GM15510 (cell line): Measurements from ENCODE around the gene VPS8.

ENCODE experiments used
- POLR2A ChIP-seq: IDR thresholded peaks from 3 replicates; pipeline ENCODE4 v1.6.1; 2011; ENCODE audit warnings: borderline replicate concordance; ENCODE audit not compliant: insufficient read length; ENCODE audit errors: extremely low read depth

VPS8 gene

GRCh38 chr3:184942735-184943134 is 130.8 kb downstream of the VPS8 start:
- no peak for TF ChIP-seq POLR2A

- TF ChIP-seq POLR2A, result no peak
These were observed 132.3 kb downstream of the VPS8 start for GRCh38 chr3:184944241-184944640.

DNA sequence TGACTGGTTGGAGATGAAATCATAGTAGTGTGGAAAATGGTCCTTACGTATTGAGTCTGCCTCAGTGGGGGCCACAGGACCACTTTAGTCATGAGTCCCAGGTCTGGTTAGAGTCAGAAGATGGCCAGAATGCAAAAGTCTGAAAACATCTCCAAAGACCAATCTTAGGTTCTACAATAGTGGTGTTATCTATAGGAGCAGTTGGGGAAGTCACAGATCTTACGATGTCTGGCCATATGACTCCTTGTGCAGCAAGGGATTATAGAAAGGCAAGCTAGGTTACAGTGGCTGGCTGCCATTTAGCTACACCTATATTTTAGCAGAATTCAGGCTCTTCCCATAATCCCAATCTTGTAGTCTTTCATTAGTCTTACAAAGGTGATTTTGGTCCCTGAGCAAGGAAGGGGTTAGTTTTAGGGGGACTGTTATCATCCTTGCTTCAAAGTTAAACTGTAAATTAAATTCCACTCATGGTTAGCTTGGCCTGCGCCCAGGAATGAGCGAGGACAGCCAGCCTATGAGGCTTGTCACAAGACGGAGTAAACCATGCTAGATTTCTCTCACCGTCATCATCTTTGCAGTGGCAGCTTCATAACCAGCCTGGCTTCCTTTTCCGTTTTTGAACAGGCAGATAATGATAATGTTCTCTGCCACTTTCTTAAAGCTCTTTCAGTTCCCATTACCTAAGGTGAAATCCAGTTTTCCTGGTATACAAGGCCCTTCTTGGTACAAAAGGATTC is 134.1 kb downstream of the VPS8 start:
- TF ChIP-seq POLR2A, result no peak

GRCh38 chr3:184946917-184947316 is 135.0 kb downstream of the VPS8 start:
- TF ChIP-seq POLR2A, result no peak

DNA sequence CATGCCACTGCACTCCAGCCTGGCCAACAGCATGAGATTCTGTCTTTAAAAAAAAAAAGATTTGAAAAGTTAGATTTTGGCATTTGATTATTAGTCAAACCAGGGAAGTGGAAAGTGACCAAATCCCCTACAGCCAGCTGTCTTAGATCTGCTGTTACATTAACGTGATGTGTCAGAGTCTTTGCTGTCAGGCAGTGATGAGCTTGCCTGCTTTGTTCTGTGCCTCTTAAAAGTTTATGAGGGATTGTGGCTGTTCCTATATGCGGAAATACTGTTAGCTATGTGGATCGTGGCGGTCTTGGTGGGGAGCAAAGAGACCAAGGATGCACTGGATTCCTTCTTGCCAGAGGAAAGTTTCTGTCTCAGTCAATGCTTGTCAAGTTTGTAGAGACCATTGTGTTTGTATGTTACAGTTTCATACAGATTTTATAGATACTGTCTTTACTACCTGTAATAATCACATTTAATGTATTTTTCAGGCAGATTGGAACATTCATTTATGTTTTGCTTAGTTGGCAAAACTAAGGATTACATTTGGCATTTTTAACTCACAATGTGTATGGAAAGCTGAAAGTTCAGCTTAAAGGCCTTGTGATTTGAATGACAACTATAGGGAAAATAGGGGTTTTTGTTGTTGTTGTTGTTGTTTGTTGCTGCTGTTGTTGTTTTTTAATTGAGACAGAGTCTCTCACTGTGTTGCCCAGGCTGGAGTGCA is 137.4 kb downstream of the VPS8 start:
- no peak for TF ChIP-seq POLR2A

GRCh38 chr3:184952671-184953070 is 140.7 kb downstream of the VPS8 start:
- no peak for TF ChIP-seq POLR2A

- no peak for TF ChIP-seq POLR2A
These were observed 141.4 kb downstream of the VPS8 start for GRCh38 chr3:184953401-184953800.

GRCh38 chr3:184954251-184954650 is 142.3 kb downstream of the VPS8 start:
- TF ChIP-seq POLR2A, result no peak

GRCh38 chr3:184965639-184966430 is 153.9 kb downstream of the VPS8 start:
- TF ChIP-seq POLR2A, result no peak

DNA sequence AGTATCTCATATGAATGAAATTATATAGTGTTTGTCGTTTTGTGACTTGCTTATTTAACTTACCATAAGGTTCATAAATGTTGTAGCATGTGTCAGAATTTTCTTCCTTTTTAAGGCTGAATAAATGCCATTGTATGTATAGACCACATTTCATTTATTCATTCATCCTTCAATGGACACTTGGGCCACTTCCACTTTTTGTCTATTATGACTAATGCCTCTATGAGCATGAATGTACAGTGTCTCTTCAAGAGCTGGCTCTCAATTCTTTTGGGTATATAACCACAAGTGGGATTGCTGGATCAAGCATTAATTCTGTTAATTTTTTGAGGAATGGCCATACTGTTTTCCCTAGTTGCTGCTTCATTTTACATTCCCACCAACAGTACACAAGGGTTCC is 156.1 kb downstream of the VPS8 start:
- TF ChIP-seq POLR2A, result no peak

- TF ChIP-seq POLR2A, result no peak
These were observed 158.2 kb downstream of the VPS8 start for GRCh38 chr3:184970186-184970585.

GRCh38 chr3:184977796-184978195 is 165.8 kb downstream of the VPS8 start:
- TF ChIP-seq POLR2A, result no peak

DNA sequence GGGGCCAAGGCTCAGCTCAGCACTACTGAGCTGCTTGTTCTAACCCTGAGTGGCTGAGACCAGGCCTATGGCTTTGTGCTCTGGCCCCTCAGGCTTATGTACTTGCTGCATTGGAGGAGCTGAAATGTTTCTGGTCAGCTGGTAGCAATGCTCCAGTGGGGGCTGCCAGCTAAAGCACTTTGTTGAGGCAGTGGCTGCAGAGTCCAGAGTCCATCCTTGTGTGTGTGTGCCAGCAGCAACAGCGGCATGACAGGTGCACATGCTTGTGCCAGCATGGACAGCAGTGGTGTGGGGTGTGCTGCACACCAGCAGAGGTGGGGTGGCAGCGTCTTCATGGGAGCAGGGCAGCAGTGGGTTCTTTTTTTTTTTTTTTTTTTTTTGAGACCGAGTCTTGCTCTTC is 169.1 kb downstream of the VPS8 start:
- TF ChIP-seq POLR2A, result no peak

GRCh38 chr3:184982076-184982475 is 170.1 kb downstream of the VPS8 start:
- no peak for TF ChIP-seq POLR2A

GRCh38 chr3:184985586-184985985 is 173.6 kb downstream of the VPS8 start:
- TF ChIP-seq POLR2A, result no peak
